NCI-H226 (cell line): Measurements from ENCODE around the gene TGFBR1.

Experiments used
- DNase-seq: peaks from one replicate; pipeline ENCODE4 v3.0.0-alpha.2; 2015

Gene TGFBR1

GRCh38 chr9:99172124-99173091, 67.5 kb downstream of the TGFBR1 start:
- DNase-seq, result no peak

GRCh38 chr9:99173570-99174504, 68.9 kb downstream of the TGFBR1 start:
- no peak for DNase-seq

GRCh38 chr9:99176527-99177013, 71.7 kb downstream of the TGFBR1 start:
- no peak for DNase-seq

- no peak for DNase-seq
Measured at GRCh38 chr9:99177576-99178366, 72.9 kb downstream of the TGFBR1 start.

- DNase-seq, result no peak
Measured at GRCh38 chr9:99178912-99179872, 74.3 kb downstream of the TGFBR1 start.

- no peak for DNase-seq
Measured at GRCh38 chr9:99180199-99180598, 75.3 kb downstream of the TGFBR1 start.

- no peak for DNase-seq
Measured at GRCh38 chr9:99180662-99181061, 75.7 kb downstream of the TGFBR1 start.

GRCh38 chr9:99181206-99181605, 76.3 kb downstream of the TGFBR1 start:
- DNase-seq, result no peak

GRCh38 chr9:99181621-99182020, 76.7 kb downstream of the TGFBR1 start:
- peak; percentile 27 for DNase-seq

- no peak for DNase-seq
Measured at GRCh38 chr9:99182356-99182755, 77.4 kb downstream of the TGFBR1 start.

GRCh38 chr9:99183616-99184015, 78.7 kb downstream of the TGFBR1 start:
- no peak for DNase-seq

GRCh38 chr9:99184110-99184474, 79.2 kb downstream of the TGFBR1 start:
- no peak for DNase-seq

GRCh38 chr9:99184475-99185347, 79.8 kb downstream of the TGFBR1 start:
- peak; percentile 91 for DNase-seq

GRCh38 chr9:99185348-99185632, 80.4 kb downstream of the TGFBR1 start:
- no peak for DNase-seq

- DNase-seq, result no peak
Measured at GRCh38 chr9:99185934-99186333, 81.0 kb downstream of the TGFBR1 start.

GRCh38 chr9:99187311-99187710, 82.4 kb downstream of the TGFBR1 start:
- no peak for DNase-seq

GRCh38 chr9:99189186-99189585, 84.3 kb downstream of the TGFBR1 start:
- DNase-seq, result no peak

GRCh38 chr9:99189887-99190596, 85.1 kb downstream of the TGFBR1 start:
- DNase-seq, result no peak

GRCh38 chr9:99190597-99191283, 85.8 kb downstream of the TGFBR1 start:
- DNase-seq, result no peak
